PC-3 (cell line): Measurements from ENCODE around the gene AP1B1.

Experiments
- CTCF ChIP-seq: fragments of 300-600 bp; sonication (generic); conservative IDR thresholded peaks from 2 replicates; pipeline ENCODE4 v1.5.1; 2017; ENCODE audit warnings: antibody characterized with exemption, low read depth, mild to moderate bottlenecking, low read length
- EZH2 ChIP-seq: fragments of 300-600 bp; sonication (generic); IDR thresholded peaks from one replicate; pipeline ENCODE4 v1.6.1; 2017; ENCODE audit warnings: antibody characterized with exemption, mild to moderate bottlenecking, low read length; ENCODE audit not compliant: unreplicated experiment

GRCh38 chr22:29302402-29302680, 86.0 kb downstream of the AP1B1 start:
- TF ChIP-seq CTCF, result no peak
- TF ChIP-seq EZH2, result no peak
